K562 (cell line): Measurements from ENCODE around the gene VPS4A. TPM values are rescaled to one million over a fixed set of nuclear protein-coding genes. Genes with fewer than 3 reads are reported as not detected.

ENCODE experiments used
- CREM ChIP-seq: IDR thresholded peaks from 2 replicates; pipeline ENCODE4 v1.6.1; 2014; ENCODE audit warnings: antibody characterized with exemption, low read depth
- CXXC5 ChIP-seq: fragments of 250-450 bp; sonication (Bioruptor Pico); IDR thresholded peaks from 2 replicates; pipeline ENCODE4 v1.8.0; 2022; ENCODE audit warnings: inconsistent platforms, mild to moderate bottlenecking, moderate library complexity
- E2F8 ChIP-seq: fragments of 450-650 bp; IDR thresholded peaks from 2 replicates; pipeline ENCODE4 v1.7.1; 2018; ENCODE audit warnings: mild to moderate bottlenecking, low read depth; ENCODE audit not compliant: partially characterized antibody
- JUNB ChIP-seq: fragments of 450-650 bp; formaldehyde crosslinking; conservative IDR thresholded peaks from 2 replicates; pipeline ENCODE4 v1.4.0; 2020; ENCODE audit warnings: mild to moderate bottlenecking
- KAT7 ChIP-seq: sonication (generic); formaldehyde crosslinking; IDR thresholded peaks from 2 replicates; pipeline ENCODE4 v1.8.0; 2022; ENCODE audit warnings: missing genetic modification reagents, mild to moderate bottlenecking, borderline replicate concordance
- KAT8 ChIP-seq: fragments of 450-650 bp; IDR thresholded peaks from 2 replicates; pipeline ENCODE4 v1.6.1; 2016; ENCODE audit warnings: low read depth, mild to moderate bottlenecking
- LCOR ChIP-seq: sonication (generic); formaldehyde crosslinking; IDR thresholded peaks from 2 replicates; pipeline ENCODE4 v1.8.0; 2022; ENCODE audit warnings: mild to moderate bottlenecking, missing genetic modification reagents
- MAFG ChIP-seq: fragments of 450-650 bp; conservative IDR thresholded peaks from 2 replicates; pipeline ENCODE4 v1.6.1; 2016; ENCODE audit warnings: missing genetic modification characterization, missing compliant biosample characterization
- MEF2A ChIP-seq: IDR thresholded peaks from 2 replicates; pipeline ENCODE4 v1.6.1; 2011; ENCODE audit warnings: low read depth, mild to moderate bottlenecking, low read length, moderate library complexity; ENCODE audit not compliant: control insufficient read depth
- MYC ChIP-seq, 2 experiments: fragments of 250-450 bp in 1 of 2; sonication (Bioruptor Pico) in 1 of 2; IDR thresholded peaks; 2 replicates each; pipeline versions ENCODE4 v1.5.1 to v1.6.1; 2012 to 2021; ENCODE audit warnings: low read depth in 2 of 2, borderline replicate concordance in 1 of 2, improper control_type of control experiment in 1 of 2, low read length in 1 of 2, mild to moderate bottlenecking in 1 of 2, moderate library complexity in 1 of 2
- PHB ChIP-seq: fragments of 250-450 bp; sonication (Bioruptor Pico); IDR thresholded peaks from 2 replicates; pipeline ENCODE4 v1.5.0; 2021
- POLR2AphosphoS5 ChIP-seq: IDR thresholded peaks from 2 replicates; pipeline ENCODE4 v1.6.1; 2011; ENCODE audit warnings: mild to moderate bottlenecking, low read depth, low read length, moderate library complexity; ENCODE audit not compliant: control insufficient read depth, insufficient read depth
- SFPQ ChIP-seq: fragments of 200-400 bp; formaldehyde crosslinking; IDR thresholded peaks from 2 replicates; pipeline ENCODE4 v1.6.1; 2017; ENCODE audit warnings: mild to moderate bottlenecking, low read depth, low read length, moderate library complexity
- TEAD1 ChIP-seq, 2 experiments: fragments of 450-650 bp in 1 of 2; sonication (generic) in 1 of 2; formaldehyde crosslinking; IDR thresholded peaks; 2 replicates each; pipeline versions ENCODE4 v1.4.0 to v1.8.0; 2020 to 2022; ENCODE audit warnings: mild to moderate bottlenecking in 2 of 2, missing genetic modification reagents in 1 of 2
- USF2 ChIP-seq: sonication (generic); formaldehyde crosslinking; IDR thresholded peaks from 2 replicates; pipeline ENCODE4 v1.5.0; 2020; ENCODE audit warnings: missing genetic modification reagents
- ZBTB5 ChIP-seq: fragments of 450-650 bp; IDR thresholded peaks from 2 replicates; pipeline ENCODE4 v1.6.1; 2017; ENCODE audit warnings: antibody characterized with exemption
- ZNF408 ChIP-seq: fragments of 250-450 bp; sonication (Bioruptor Pico); IDR thresholded peaks from 2 replicates; pipeline ENCODE4 v1.4.0; 2020; ENCODE audit warnings: low read depth, mild to moderate bottlenecking, moderate library complexity
- polyA plus RNA-seq, 8 experiments: library from polyadenylated mRNA; depleted of rRNA in 4 of 8; stranded (reverse) in 5 of 8; unstranded in 3 of 8; fragments of >200 nt; fragmentation: Nextera tagmentation in 2 of 8; fragmentation: Illumina TruSeq in 1 of 8; extraction: Ambion mirVana in 2 of 8; extraction: Trizol in 1 of 8; gene quantifications; 2 replicates each; pipeline versions ENCODE4 v1.2.1 to v1.2.3, GENCODE V29; 2011 to 2014; ENCODE audit warnings: inconsistent platforms in 1 of 8, missing spikeins in 1 of 8
- total RNA-seq, 7 experiments: library from RNA; depleted of rRNA in 6 of 7; stranded (reverse); fragments of >200 nt in 6 of 7; fragmentation: Illumina TruSeq in 2 of 7; extraction: Trizol in 2 of 7; gene quantifications; 2 replicates each; pipeline versions ENCODE4 v1.2.1 to v1.2.3, GENCODE V29; 2011 to 2021; ENCODE audit warnings: low replicate concordance in 1 of 7

Gene VPS4A
- total and polyA plus RNA-seq, 9 of the 15 experiments (the other 6 are each of a cell fraction or from before 2014, with no cell fraction given) = 7.6 to 45.4 (median 29.9) TPM

GRCh38 chr16:69330286-69331109, 19.3 kb downstream of the VPS4A start, which contains the start of gene PDF (continued):
- TF ChIP-seq KAT7 (CRISPR knock-in tag) (no peak; the same call in 1 of the 2 replicates), KAT8 (no peak), MAFG (tag) (no peak), CXXC5 (peak; percentile 55), PHB (CRISPR knock-in tag) (0 out of 2 replicates have a peak, but pooled peaks have one; percentile 56), SFPQ (no peak), ZBTB5 (no peak), POLR2AphosphoS5 (peak; percentile 90), USF2 (CRISPR knock-in tag) (no peak), MEF2A (no peak), MYC (IDR thresholded peaks at IDR 0.05; ENCODE audit: low read depth, low read length) (peak; percentile 90), MYC (CRISPR knock-in tag; IDR thresholded peaks at IDR 0.05; ENCODE audit: borderline replicate concordance, low read depth) (no peak), ZNF408 (no peak), JUNB (CRISPR knock-in tag) (no peak), E2F8 (peak; percentile 67), CREM (peak; percentile 73), LCOR (CRISPR knock-in tag) (no peak), TEAD1 (CRISPR knock-in tag; IDR thresholded peaks at IDR 0.05) (no peak)
